NK-92 treated with Interleukin-12 subunit alpha and Interleukin-12 subunit beta, amount 100 ng/mL, for 24 hours (cell line): Measurements from ENCODE around the gene CD6.

Source experiments
- DNase-seq: peaks from one replicate; lab custom pipeline; 2025; lab: John Stamatoyannopoulos, UW

The CD6 gene

GRCh38 chr11:60971520-60971919 lies at the start of gene CD6:
TSS of gene CD6 (plus strand) at chr11:60971680. CDS start at chr11:60971866, 186 bp downstream.
- DNase-seq = peak; percentile 22

GRCh38 chr11:60921777-60922335 lies 49.6 kb upstream of the CD6 start:
- DNase-seq = no peak

- no peak for DNase-seq
These were observed 48.6 kb upstream of the CD6 start for GRCh38 chr11:60922906-60923305.

GRCh38 chr11:60923326-60923725 lies 48.2 kb upstream of the CD6 start:
- DNase-seq = no peak

- DNase-seq = no peak
These were observed 47.7 kb upstream of the CD6 start for GRCh38 chr11:60923800-60924109.

GRCh38 chr11:60924110-60924905 lies 47.2 kb upstream of the CD6 start, which contains the start of gene TMEM132A:
TSS of gene TMEM132A (plus strand) at chr11:60924460. CDS start at chr11:60924634, 174 bp downstream.
- DNase-seq = no peak

- DNase-seq = no peak
These were observed 46.3 kb upstream of the CD6 start for GRCh38 chr11:60924906-60925853.

- no peak for DNase-seq
These were observed 45.6 kb upstream of the CD6 start for GRCh38 chr11:60925868-60926267.

GRCh38 chr11:60926500-60926899 lies 45.0 kb upstream of the CD6 start:
- DNase-seq = no peak

- DNase-seq = no peak
These were observed 44.4 kb upstream of the CD6 start for GRCh38 chr11:60927061-60927592.

GRCh38 chr11:60927600-60927999 lies 43.9 kb upstream of the CD6 start:
- no peak for DNase-seq

- no peak for DNase-seq
These were observed 42.9 kb upstream of the CD6 start for GRCh38 chr11:60928563-60929001.

GRCh38 chr11:60929764-60930163 lies 41.7 kb upstream of the CD6 start:
- no peak for DNase-seq

- DNase-seq = no peak
These were observed 41.1 kb upstream of the CD6 start for GRCh38 chr11:60930394-60930793.

GRCh38 chr11:60931917-60932316 lies 39.6 kb upstream of the CD6 start:
- no peak for DNase-seq

GRCh38 chr11:60932605-60933356 lies 38.7 kb upstream of the CD6 start:
- no peak for DNase-seq

GRCh38 chr11:60933416-60934123 lies 37.9 kb upstream of the CD6 start:
- no peak for DNase-seq

- no peak for DNase-seq
These were observed 37.2 kb upstream of the CD6 start for GRCh38 chr11:60934124-60934789.

GRCh38 chr11:60934790-60935605 lies 36.5 kb upstream of the CD6 start:
- DNase-seq = no peak
